Fibroblast of mammary gland (primary cell): ENCODE data around the gene IRAK1BP1.
A peak's percentile ranks its signal among the peaks of the same experiment; 100 is the strongest.
"Not testable (repeated sequence)": the region's sequence is repeated elsewhere in the genome, so short reads cannot be mapped to it uniquely, and the experiment has no call there.

Experiments
- DNase-seq: peaks from one replicate; pipeline ENCODE4 v3.0.0-alpha.2; 2010; ENCODE audit warnings: low read depth
- H3K4me3 ChIP-seq: 2 replicates; pipeline ENCODE4 v1.5.1; 2011; ENCODE audit warnings: low read depth, mild to moderate bottlenecking, low read length, moderate library complexity; ENCODE audit not compliant: control insufficient read depth
- CTCF ChIP-seq: conservative IDR thresholded peaks from 2 replicates; pipeline ENCODE4 v1.5.1; 2011; ENCODE audit warnings: low read depth, low read length, inconsistent platforms; ENCODE audit not compliant: control insufficient read depth, insufficient read depth

Gene IRAK1BP1

GRCh38 chr6:78868116-78868515 lies 765 bp downstream of the IRAK1BP1 start:
- peak overlapping the region; percentile 99 for H3K4me3 ChIP-seq
- peak; percentile 15 for DNase-seq
- no peak for TF ChIP-seq CTCF

- no peak for DNase-seq
- H3K4me3 ChIP-seq: no peak overlapping the region
- no peak for TF ChIP-seq CTCF
These were observed 8.2 kb downstream of the IRAK1BP1 start for GRCh38 chr6:78875505-78875904.

GRCh38 chr6:78883651-78884050 lies 16.3 kb downstream of the IRAK1BP1 start:
- DNase-seq: no peak
- no peak for TF ChIP-seq CTCF
- no peak overlapping the region for H3K4me3 ChIP-seq

- H3K4me3 ChIP-seq: not testable (repeated sequence)
These were observed 22.6 kb downstream of the IRAK1BP1 start for GRCh38 chr6:78889901-78890300.

GRCh38 chr6:78896227-78896626 lies 28.9 kb downstream of the IRAK1BP1 start:
- no peak for DNase-seq
- H3K4me3 ChIP-seq: no peak overlapping the region
- no peak for TF ChIP-seq CTCF

More at GRCh38 chr6:78889901-78890300, 22.6 kb downstream of the IRAK1BP1 start:
- not testable (repeated sequence) for DNase-seq

GRCh38 chr6:78908621-78909020 lies 41.3 kb downstream of the IRAK1BP1 start:
- TF ChIP-seq CTCF: no peak
- no peak overlapping the region for H3K4me3 ChIP-seq
- peak; percentile 17 for DNase-seq

GRCh38 chr6:78909391-78909790 lies 42.0 kb downstream of the IRAK1BP1 start:
- no peak for TF ChIP-seq CTCF
- DNase-seq: peak; percentile 73
- H3K4me3 ChIP-seq: no peak overlapping the region
